Measurements from ENCODE around the gene CLIP2. TPM values are rescaled to one million over a fixed set of nuclear protein-coding genes. Genes with fewer than 3 reads are reported as not detected.
A peak's percentile ranks its signal among the peaks of the same experiment; 100 is the strongest.

The CLIP2 gene
- total and polyA plus RNA-seq, 2 of the 4 experiments (the other 2 are of a cell fraction), result 18.1 to 20.7 TPM

DNA sequence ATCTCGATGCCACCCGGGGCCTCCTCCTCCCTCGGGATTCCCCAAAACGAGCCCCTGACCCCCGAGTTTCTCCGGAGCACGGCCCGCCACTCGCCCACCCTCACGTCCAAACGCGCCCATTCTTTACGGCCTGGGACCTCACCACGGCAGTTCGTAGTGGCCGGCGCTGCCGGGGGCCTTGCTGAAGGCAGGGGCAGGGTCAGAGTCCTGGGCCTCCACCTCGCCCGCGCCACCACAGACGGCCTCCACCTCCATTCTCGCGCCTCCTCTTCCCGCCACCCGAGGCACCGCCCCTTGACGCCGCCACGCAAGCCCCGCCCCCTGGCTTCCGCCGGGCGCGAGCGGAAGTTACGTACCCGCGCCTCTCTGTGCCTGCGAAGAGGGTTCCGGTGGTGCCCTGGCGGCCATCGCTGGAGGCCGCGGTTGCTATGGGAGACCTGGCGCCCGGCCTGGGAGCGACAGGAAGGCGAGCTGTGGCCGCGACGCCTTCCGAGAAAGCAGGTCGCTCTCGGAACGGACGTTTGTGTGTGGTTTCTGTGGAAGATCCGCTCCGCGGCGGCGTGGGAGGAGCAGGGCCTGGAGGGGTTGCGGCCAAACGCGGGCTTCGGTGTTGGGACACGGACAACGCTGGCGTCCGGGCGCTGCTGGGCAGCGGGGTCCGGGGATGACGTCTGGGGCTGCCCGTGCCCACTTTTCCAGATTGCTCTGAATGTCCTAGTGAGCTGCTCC is 34.9 kb upstream of the CLIP2 start, which contains the start of gene RFC2:
RFC2 (minus strand) TSS at position 271 of the 729 bp plus-strand sequence; CDS start at position 255, 16 bp downstream.
- WGBS, 2 experiments (ENCODE audit: extremely low coverage in 2 of 2, insufficient read length in 1 of 2), result 0% methylated on average over 57 of the region's 75 CpGs; no CpG with 5 or more reads in 1 of the 2 experiments
- H4K5ac ChIP-seq (ENCODE audit: low read depth, low read length), result peak within 1 kb of the TSS; percentile 74
- peak within 1 kb of the TSS; percentile 82 for H3K4me2 ChIP-seq (ENCODE audit: low read depth, low read length)
- H3K9me3 ChIP-seq (ENCODE audit: control insufficient read depth, insufficient read depth, low read length), result no peaks in the 10 kb centered on the region
- H3K56ac ChIP-seq (ENCODE audit: extremely low read depth, insufficient read depth, low read length), result peak within 1 kb of the TSS; percentile 68
- peak within 1 kb of the TSS; percentile 73 for H3K4me3 ChIP-seq (ENCODE audit: insufficient read depth, low read depth, low read length)
- peak within 1 kb of the TSS; percentile 62 to 88 for H4K8ac ChIP-seq (ENCODE audit: low read depth in 2 of 2, low read length in 2 of 2)
- ChIA-PET POLR2A (ENCODE audit: unreplicated experiment) (no interaction called here), CTCF (no interaction called here)
- H2BK15ac ChIP-seq (ENCODE audit: low read depth, low read length), result peak within 1 kb of the TSS; percentile 7; the same call in 1 of the 3 replicates
- H4K20me1 ChIP-seq (ENCODE audit: insufficient read depth, low read length), result no peaks in the 10 kb centered on the region
- H3K27ac ChIP-seq (ENCODE audit: insufficient read depth, low read length), result peak within 1 kb of the TSS; percentile 86
- intact Hi-C loops (cut with micrococcal nuclease) (loop anchor here (2.0 kb wide), 1 partner anchor 37 kb away; no protein-coding TSS in a partner anchor), in situ Hi-C loops (cut with MboI; ENCODE audit: low sequenced_read_pairs) (no loop called here), dilution Hi-C loops (cut with HindIII; ENCODE audit: low sequenced_read_pairs, unreplicated experiment) (no loop called here)
- peak within 1 kb of the TSS; percentile 43; the same call in 1 of the 2 replicates for H3K18ac ChIP-seq (ENCODE audit: low read depth, low read length)
- H3K4ac ChIP-seq (ENCODE audit: low read depth, low read length), result peak within 1 kb of the TSS; percentile 90
- no peaks in the 10 kb centered on the region for H3K27me3 ChIP-seq (ENCODE audit: control insufficient read depth, insufficient read depth, low read length)
- peak within 1 kb of the TSS; percentile 79 for H2AK5ac ChIP-seq (ENCODE audit: low read depth, low read length)
- H3K14ac ChIP-seq (replicated peaks; ENCODE audit: low read depth, low read length), result peak within 1 kb of the TSS; percentile 90
- TF ChIP-seq RAD21 (IDR thresholded peaks at IDR 0.05; ENCODE audit: low read length) (no peak; the same call in 1 of the 2 replicates), MAZ (IDR thresholded peaks at IDR 0.05; ENCODE audit: borderline replicate concordance, low read depth, low read length) (peak; percentile 62; the same call in 1 of the 2 replicates), SMC3 (IDR thresholded peaks at IDR 0.05; ENCODE audit: low read depth, low read length) (peak; percentile 15; the same call in 1 of the 2 replicates), POLR2A (IDR thresholded peaks at IDR 0.05; ENCODE audit: low read depth, low read length) (peak; percentile 87), BHLHE40 (IDR thresholded peaks at IDR 0.05; ENCODE audit: low read depth, low read length) (no peak), MXI1 (IDR thresholded peaks at IDR 0.05; ENCODE audit: borderline replicate concordance, low read depth, low read length) (0 out of 2 replicates have a peak, but pooled peaks have one; percentile 65), CEBPB (IDR thresholded peaks at IDR 0.05; ENCODE audit: low read depth, low read length) (no peak)
- TF ChIP-seq, protein P1, sequence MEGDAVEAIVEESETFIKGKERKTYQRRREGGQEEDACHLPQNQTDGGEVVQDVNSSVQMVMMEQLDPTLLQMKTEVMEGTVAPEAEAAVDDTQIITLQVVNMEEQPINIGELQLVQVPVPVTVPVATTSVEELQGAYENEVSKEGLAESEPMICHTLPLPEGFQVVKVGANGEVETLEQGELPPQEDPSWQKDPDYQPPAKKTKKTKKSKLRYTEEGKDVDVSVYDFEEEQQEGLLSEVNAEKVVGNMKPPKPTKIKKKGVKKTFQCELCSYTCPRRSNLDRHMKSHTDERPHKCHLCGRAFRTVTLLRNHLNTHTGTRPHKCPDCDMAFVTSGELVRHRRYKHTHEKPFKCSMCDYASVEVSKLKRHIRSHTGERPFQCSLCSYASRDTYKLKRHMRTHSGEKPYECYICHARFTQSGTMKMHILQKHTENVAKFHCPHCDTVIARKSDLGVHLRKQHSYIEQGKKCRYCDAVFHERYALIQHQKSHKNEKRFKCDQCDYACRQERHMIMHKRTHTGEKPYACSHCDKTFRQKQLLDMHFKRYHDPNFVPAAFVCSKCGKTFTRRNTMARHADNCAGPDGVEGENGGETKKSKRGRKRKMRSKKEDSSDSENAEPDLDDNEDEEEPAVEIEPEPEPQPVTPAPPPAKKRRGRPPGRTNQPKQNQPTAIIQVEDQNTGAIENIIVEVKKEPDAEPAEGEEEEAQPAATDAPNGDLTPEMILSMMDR (conservative IDR thresholded peaks at IDR 0.05; ENCODE audit: low read depth, low read length), result 0 out of 2 replicates have a peak, but pooled peaks have one; percentile 23
- H2BK20ac ChIP-seq (ENCODE audit: low read depth, low read length), result 0 out of 2 replicates have a peak within 1 kb of the TSS, but pooled peaks have one; percentile 49
- H2AFZ ChIP-seq (replicated peaks; ENCODE audit: low read length, poor library complexity), result peak within 1 kb of the TSS; percentile 100
- H3K4me1 ChIP-seq (ENCODE audit: control insufficient read depth, insufficient read depth, low read length), result peaks cover 10% of the 10 kb centered on the region
- DNase-seq (peak; percentile 94), ATAC-seq (ENCODE audit: low read depth) (peak; percentile 97)
- peak within 1 kb of the TSS; percentile 87 for H2BK120ac ChIP-seq (ENCODE audit: low read depth, low read length)
- H3K9me1 ChIP-seq (ENCODE audit: insufficient read depth, low read length), result peaks cover 12% of the 10 kb centered on the region
- H3K79me1 ChIP-seq (ENCODE audit: low read depth in 1 of 2, low read length in 2 of 2), result peaks cover 32 to 36% of the 10 kb centered on the region in 2 experiments
- peak within 1 kb of the TSS; percentile 87 for H3K23ac ChIP-seq (ENCODE audit: low read depth, low read length)
- peak within 1 kb of the TSS; percentile 79 for H3K9ac ChIP-seq (ENCODE audit: low read depth, low read length)
- H4K91ac ChIP-seq (ENCODE audit: insufficient read depth, low read depth, low read length), result peak within 1 kb of the TSS; percentile 70
- H2BK5ac ChIP-seq (ENCODE audit: low read depth, low read length, poor library complexity, severe bottlenecking), result peak within 1 kb of the TSS; percentile 92
- BruUV-seq (replicated peaks), result no TSS peak
- peaks cover 12% of the 10 kb centered on the region for H3K36me3 ChIP-seq (ENCODE audit: control insufficient read depth, insufficient read depth, low read length)
- H2AK9ac ChIP-seq (replicated peaks; ENCODE audit: low read depth, low read length, poor library complexity), result peak within 1 kb of the TSS; percentile 90
